ENCODE results near the gene ANKRD65.
"Not testable (repeated sequence)": the region's sequence is repeated elsewhere in the genome, so short reads cannot be mapped to it uniquely, and the experiment has no call there.

ANKRD65 gene

DNA sequence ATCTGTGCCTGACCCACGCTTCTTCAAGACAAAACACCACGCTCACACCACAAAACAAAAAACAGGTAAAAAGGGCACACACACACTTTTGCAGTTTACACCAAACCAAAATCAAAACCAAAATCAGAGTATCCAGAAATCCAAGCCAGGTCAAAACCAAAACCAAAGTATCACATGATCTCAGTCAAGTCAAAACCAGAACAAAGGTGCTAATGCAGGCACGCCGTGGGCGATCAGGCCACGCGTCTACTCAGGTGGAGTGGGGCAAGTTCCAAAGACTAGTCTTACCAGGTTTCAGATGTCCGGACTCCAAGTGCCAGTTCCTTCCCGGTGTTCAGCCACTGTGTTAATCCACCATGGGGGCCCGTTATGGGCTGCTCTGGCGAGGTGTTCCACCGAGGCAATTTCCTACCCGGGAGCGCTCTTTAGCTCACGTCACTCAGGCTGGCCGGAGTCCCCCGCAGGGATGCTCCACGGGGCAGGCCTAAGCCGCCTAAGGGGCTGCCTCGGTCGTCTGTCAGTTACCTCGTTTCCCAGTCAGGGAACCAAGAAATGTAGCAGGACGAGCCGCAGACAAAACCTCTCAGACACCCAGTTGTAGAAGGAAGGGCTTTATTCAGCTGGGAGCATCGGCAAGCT lies 3.1 kb downstream of the ANKRD65 start:
- DNase-seq (ENCODE audit: low read depth in 2 of 2), result not testable (repeated sequence)

DNA sequence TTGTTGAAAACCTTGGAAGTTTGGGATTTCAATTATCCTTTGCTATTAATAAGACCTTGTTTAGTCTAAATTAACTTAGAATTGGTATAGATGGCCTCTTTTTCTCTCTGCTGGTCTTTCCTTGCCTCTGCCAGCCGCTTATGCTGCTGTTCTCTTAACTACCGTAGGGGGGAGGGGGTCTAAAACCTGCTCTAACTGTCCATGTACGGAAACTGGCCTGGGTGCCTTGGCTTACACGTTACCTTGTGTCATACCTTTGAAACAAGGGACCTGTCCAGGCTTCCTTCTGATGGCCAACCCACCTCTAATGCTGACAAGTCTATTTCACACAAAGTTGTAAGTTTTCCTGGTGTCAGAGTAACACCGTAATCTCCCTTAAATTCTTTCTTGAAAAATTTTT lies 3.7 kb downstream of the ANKRD65 start:
- not testable (repeated sequence) for DNase-seq (ENCODE audit: low read depth in 2 of 2)

DNA sequence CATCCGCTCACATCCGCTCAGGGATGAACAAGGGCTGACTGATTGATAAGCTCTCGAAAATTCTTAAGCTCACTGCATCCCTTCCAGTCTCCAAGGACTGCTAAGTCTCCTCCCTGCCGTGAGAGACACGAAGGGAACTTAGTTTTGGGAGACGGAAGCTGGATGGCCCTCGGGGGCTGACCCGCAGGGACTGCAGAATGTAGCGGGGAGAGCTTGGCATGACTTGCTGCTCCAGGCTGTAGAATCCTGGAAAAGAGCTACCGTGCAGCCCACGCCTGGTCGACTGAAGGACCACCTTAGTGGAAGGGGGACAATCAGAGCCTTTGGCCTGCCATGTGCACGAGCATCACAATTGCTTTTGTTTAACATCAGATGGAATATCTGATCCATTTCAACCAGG lies 5.3 kb downstream of the ANKRD65 start:
- no peak for DNase-seq (ENCODE audit: low read depth in 2 of 2)

DNA sequence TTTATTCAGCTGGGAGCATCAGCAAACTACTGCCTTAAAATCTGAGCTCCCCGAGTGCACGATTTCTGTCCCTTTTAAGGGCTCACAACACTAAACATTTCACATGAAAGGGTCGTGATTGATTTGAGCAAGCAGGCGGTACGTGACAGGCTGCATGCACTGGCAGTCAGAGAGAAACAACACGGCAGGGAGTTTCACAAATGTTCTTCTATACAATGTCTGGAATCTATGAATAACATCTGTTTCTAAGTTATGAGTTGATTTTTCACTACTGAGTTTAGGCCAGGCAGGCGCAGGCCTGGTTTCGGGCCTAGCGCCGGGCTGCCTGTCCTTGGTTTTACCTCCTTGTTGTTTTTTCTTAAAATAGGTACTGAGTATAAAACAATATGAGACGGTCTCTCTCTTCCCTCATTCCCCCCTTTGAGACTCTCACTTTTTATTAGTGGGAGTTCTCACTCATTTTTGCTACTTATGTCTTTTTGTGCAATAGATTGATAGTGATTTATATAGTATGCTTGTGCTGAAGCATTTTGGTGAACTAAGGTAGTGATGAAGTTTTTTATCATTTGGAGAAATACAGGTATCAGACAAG lies 8.7 kb downstream of the ANKRD65 start:
- not testable (repeated sequence) for DNase-seq (ENCODE audit: low read depth in 2 of 2)

DNA sequence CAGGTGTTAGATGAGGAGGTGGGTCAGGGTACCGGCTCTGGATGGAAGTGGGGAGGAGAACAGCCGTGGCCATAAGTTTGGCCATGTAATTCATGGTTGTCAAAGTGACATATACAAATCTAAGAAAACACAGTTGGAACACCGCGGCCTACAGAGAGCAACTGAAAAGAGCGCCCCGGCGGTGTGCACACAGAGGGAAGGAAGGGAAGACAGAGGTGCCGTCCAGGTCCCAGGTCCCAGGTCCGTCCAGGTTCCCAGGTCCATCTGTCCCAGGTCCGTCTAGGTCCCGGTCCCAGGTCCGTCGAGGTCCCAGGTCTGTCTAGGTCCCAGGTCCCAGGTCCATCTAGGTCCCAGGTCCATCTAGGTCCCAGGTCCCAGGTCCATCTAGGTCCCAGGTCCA lies 9.4 kb downstream of the ANKRD65 start:
- DNase-seq (ENCODE audit: low read depth in 2 of 2), result no peak

DNA sequence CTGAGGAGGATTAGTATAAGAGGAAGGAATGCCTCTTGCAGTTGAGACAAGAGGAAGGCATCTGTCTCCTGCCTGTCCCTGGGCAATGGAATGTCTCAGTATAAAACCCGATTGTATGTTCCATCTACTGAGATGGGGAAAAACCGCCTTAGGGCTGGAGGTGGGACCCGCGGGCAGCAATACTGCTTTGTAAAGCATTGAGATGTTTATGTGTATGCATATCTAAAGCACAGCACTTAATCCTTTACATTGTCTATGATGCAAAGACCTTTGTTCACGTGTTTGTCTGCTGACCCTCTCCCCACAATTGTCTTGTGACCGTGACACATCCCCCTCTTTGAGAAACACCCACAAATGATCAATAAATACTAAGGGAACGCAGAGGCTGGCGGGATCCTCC lies 10.8 kb downstream of the ANKRD65 start:
- not testable (repeated sequence) for DNase-seq (ENCODE audit: low read depth in 2 of 2)

DNA sequence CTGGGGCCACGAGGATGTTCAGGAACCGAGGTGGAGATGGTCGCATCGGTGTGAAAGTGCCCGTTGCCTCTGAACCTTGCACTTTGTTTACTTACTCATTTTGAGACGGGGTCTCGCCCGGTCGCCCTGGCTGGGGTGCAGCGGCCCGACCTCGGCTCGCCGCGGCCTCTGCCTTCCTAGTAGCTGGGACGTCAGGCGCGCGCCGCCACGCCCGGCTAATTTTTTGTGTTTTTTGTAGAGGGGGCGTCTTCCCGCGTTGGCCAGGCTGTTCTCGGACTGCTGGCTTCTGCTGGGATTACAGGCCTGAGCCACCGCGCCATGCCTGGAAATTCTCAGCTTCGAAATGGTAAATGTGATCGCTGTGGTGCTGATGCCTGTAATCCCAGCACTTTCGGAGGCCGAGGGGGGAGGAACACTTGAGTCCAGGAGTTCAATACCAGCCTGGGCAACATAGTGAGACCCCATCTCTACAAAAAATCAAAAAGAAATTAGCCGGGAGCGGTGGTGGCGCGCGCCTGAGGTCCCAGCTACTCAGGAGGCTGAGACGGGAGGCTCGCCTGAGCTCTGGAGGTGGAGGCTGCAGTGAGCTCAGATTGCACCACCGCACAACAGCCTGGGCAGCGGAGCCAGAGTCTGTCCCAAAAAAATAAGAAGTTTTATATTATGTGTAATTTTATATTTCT lies 13.3 kb downstream of the ANKRD65 start:
- DNase-seq (ENCODE audit: low read depth in 2 of 2), result no peak

DNA sequence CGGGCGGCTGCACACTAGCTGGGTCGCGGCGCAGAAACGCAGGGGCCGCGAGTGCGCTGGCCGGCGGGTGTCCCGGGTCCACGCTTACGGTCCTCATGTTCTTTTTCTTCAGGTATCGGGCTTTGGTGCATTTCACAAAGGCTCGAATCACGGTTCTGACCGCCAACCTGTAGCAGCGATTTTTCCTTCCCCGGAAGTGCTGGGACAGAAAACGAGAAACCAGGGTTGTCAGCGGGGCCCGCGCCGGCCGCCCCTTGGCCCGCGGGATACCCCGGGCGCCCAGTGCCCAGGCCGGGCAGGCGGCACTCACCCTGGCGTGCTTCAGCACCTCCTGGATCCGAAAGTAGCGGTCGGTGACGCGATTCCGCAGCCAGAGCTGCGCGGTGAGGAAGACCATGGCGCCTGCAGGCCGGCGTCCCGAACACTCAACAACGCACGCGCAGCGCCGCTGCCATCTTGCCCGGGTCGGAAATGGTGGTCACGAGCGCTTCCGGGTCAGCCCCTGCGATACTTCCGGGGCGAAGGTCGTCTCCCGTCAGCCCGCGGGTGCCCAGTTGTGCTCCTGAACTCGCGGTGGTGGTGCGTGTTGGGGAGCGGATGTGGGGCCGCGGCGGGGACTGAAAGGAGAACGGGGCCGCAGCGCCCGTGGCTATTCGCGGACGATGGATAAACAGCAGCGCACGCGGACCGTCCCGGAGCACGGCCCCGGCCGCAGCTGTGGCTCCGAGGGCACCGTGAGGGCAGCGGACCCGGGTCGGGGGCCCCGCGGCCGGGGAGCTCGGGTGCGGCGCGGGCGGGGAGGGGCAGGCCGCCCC lies 14.0 kb downstream of the ANKRD65 start, which contains the start of gene MRPL20:
Gene MRPL20 (minus strand): TSS at position 473 of the 815 bp plus-strand sequence. CDS start 76 bp downstream, at position 397.
- DNase-seq (ENCODE audit: low read depth in 2 of 2), result peak; percentile 60 to 68

DNA sequence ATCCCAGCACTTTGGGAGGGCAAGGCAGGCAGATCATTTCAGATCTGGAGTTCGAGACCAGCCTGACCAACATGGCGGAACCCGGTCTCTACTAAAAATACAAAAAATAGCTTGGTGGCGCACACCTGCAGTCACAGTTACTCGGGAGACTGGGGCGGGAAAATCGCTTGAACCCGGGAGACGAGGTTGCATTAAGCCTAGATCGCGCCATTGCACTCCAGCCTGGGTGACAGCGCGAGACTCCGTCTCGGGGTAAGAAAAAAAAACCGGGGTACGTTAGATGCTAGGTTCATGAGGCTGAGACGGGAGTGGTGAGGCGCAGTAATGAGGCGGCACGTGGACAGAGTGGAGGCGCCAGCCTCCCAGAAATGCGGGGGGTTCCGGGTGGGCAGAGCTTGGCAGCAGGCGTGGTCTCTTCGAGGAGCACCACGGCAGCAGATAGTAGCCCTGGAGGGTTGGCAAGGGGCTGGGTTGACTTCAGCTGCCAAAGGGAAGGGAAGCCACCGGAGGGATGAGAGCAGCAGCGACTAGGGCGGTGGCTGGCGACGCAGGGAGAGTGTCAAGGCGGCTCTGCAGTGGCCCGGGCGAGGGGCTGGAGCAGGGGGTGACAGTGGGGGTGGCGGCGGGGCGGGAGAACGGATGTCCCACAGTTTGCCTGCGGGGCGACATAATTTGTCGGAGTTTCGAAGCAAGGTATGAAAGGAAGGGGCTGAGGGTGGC lies 14.8 kb downstream of the ANKRD65 start:
- no peak for DNase-seq (ENCODE audit: low read depth in 2 of 2)

DNA sequence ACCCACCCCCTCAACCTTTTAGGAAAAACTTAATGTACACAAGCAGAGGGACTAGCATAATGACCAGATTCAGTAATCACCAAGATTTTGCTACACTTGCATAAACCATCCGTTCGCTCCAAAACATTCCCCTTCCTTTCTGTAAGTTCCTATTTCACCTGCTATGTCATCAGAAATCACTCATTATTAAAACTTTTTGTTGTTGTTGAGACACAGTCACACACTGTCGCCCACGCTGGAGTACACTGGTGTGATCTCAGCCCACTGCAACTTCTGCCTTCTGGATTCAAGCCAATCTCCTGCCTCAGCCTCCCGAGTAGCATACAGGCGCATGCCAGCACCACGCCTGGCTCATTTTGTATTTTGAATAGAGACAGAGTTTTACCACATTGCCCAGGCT lies 17.4 kb downstream of the ANKRD65 start:
- DNase-seq (ENCODE audit: low read depth in 2 of 2), result no peak

DNA sequence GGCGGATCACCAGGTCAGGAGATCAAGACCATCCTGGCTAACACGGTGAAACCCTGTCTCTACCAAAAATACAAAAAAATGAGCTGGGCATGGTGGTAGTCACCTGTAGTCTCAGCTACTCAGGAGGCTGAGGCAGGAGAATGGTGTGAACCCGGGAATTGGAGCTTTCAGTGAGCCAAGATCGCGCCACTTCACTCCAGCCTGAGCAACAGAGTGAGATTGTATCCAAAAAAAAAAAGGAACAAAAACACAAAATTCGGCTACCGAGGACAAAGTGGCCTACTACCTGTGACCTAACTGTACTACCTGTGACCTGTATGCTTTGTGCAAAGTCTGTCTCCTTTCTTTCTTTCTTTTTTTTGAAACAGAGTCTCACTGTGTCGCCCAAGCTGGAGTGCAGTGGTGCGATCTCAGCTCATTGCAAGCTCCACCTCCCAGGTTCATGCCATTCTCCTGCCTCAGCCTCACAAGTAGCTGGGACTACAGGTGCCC lies 18.1 kb downstream of the ANKRD65 start:
- not testable (repeated sequence) for DNase-seq (ENCODE audit: low read depth in 2 of 2)

DNA sequence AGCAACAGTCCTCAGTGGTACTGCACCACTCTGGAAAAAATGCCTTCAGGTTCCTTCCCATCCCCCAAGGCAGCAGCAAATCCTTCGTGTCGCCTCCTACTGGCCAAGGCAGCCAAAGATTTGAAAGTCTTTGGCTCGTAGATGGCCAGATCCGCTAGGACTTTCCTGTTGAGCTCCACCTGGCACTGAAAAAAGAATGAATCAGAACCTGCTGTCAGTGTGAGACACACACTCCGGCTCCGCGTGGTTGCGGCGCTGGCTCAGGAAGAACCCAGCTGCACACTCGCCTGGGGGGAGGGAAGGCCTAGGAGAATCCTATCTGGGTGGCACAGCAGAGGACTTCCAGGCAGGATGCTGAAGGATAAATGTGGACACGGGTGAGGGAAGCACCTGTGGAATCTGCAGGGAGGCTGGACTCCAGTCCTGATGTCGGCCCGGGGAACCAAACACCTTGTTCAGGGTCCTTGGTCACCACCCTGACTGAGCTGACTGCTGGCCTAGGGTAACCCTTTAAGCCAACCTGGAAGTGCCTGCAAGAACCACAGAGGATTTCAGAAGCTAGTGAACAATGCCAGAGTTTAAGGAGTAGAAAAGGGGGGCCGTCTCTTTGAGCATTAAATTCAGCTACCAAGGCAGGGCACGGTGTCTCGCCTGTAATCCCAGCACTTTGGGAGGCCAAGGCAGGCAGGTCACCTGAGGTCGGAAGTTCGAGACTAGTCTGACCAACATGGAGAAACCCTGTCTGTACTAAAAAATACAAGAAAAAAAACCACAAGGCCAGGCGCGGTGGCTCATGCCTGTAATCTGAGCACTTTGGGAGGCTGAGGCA lies 18.8 kb downstream of the ANKRD65 start:
- DNase-seq (ENCODE audit: low read depth in 2 of 2), result peak in 1 of 2 experiments; percentile 12

DNA sequence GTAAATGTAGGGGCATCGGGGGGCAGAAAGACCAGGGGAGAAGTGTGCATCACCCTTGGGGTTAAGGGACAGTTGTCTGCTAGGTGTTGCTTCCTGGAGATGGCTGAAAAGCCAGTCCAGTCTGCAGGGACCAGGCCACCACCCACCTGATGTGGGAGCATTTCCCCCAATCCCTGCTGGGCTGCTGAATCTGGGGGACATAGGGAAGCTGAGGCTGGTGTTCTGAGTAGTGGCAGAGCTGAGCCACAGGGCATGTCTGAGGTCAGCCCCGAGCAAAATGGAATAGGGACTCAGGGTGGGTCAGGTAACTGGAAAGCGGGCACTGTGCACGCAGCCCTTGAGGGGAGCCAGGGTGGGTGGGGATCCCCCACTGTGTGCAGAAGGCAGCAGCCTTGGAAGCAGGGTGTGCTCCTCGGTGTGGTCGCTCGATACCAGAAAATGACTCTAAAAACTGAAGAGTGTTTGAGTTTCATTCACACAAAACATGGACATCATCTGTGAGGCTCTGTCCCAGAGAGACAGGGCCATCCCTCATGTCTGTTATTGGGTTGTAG lies 19.5 kb downstream of the ANKRD65 start:
- no peak for DNase-seq (ENCODE audit: low read depth in 2 of 2)

DNA sequence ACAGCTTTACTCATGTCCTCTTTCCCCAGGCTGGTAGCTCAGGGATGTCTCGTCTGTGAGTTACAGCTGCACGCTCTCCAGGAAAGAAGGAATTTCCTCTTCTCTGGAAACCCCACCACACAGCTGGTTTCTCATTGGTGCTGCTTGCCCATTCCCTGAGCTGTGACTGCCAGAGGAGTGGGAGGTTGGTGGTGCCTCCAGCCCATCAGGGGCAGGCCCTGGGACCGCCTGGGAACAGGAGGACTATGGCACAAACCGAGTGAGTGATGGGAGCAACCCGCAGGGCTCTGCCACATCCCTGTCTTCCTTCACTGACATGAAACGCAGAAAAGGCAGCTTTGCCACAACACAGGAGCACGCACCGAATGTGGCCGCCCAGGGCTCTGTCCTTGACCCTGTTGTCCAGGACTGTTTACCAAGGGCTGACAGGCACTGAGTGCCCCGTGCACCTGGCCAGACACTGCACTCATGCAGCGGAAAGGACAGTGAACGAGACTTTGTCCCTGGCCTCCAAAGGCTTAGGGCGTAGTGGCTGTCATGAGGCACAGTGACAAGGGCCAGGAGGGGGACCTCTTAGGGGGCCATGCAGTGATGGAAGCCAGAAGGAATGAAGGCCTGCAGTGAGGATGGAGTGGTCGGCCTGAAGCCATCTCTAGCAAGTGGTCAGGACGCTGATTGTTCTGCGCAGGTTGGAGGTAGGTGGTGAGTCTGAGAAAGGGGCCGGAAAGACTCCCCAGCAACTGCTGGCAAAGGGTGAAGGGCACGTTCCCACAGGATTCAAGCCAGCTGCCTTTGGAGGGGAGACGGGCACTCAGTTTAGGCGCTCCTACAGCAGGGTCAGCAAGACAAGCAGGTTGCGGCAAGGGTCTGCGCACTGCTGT lies 20.3 kb downstream of the ANKRD65 start:
- DNase-seq (ENCODE audit: low read depth in 2 of 2), result no peak

DNA sequence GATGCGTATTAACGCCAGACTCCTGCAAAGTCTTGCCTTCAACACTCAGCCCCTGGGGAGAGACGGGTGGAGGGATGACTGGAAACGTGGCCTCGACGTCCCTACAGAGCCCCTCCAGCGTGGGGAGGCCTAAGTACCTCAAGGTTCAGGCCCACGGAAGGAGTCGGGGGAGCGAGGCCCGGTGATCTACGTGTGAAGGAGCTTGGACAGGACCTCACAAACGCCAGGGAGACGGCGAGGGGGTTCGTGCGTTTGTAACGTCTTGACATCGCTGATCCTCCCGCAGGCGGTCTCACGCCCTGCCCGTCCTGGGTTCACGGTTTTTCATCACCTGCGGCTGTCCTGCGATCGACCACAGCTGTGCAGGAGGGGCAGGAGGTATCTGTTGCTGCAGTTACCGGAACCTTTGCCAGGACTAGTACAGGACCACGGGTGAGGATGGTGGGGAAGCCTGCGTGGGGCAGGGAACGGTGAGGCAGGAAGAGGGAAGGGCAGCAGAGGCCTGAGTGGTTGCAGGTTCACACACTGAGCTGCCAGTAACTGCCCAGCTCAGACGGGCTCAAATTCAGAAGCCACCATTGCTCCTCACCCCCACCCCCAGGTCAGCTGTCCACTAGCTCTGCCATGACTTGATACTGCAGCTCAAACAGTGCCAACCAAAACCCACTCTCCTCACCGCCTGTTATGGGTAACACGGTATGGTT lies 21.1 kb downstream of the ANKRD65 start:
- no peak for DNase-seq (ENCODE audit: low read depth in 2 of 2)

DNA sequence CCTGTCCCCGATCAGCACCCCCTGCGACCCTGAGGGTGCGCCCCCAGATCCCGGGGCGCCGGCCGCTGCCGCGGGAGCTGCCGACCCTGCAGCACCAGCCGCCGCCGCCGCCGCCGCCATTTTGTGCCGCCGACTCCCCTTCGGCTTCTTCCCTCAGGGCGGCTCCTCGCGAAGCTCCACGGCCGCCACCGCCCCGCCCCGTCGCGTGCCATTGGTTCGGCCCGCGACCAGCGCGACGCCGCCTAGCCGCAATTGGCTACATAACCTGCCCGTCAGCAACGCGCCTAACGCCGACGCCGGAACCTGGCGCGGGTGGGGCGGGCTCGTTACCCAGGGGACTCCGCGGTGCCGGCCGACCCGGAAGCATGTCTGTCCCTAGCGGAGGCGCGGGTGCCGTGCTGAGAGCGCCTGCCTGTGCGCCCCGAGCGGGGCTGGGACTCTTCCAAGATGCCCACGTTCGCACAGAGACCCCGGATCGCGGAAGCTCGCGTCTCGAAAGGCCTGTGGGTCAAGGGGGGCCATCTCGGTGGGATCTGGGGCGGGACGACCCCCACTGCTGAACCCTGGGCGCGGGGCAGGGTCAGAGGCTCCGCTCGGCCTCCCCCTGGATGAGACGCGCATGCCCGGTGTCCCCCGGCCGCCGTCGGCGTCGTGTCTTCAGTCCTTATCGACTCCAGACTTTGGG lies 21.7 kb downstream of the ANKRD65 start, which contains the start of gene CCNL2:
Gene CCNL2 (minus strand): TSS at position 149 of the 685 bp plus-strand sequence. CDS start 29 bp downstream, at position 120.
- DNase-seq (ENCODE audit: low read depth in 2 of 2), result peak; percentile 96 to 97

DNA sequence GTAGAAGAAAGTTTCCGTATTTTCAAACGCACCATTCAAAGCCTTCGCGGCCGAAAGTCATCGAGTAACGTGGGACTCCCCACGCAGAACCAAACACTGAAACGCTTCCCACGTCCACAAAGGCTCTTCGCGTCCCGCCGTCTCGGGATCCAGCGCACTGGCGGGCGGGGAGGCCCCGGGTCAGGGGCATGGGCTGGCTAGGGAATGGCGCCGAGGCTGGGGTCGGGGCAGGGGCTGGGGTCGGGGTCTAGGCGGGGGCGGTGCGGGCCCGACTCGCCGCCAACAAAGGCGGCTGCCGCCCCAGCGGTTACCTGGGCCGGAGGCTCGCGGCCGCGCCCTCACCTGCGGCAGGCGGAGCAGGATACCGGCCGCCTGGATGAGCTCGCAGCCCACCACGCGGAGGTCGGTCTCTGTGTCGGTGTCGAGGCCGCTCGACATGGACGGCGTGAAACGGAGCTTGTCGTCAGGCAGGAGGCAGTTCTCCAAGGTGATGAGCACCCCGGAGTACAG lies 22.3 kb downstream of the ANKRD65 start:
- no peak for DNase-seq (ENCODE audit: low read depth in 2 of 2)
